ENCODE measurements around the gene C6orf47. TPM values are rescaled to one million over a fixed set of nuclear protein-coding genes. Genes with fewer than 3 reads are reported as not detected.
A peak's percentile ranks its signal among the peaks of the same experiment; 100 is the strongest.

C6orf47 gene
- total RNA-seq, 4 donors from 2014 or later: 22.2 to 34.9 (median 26.8) TPM

DNA sequence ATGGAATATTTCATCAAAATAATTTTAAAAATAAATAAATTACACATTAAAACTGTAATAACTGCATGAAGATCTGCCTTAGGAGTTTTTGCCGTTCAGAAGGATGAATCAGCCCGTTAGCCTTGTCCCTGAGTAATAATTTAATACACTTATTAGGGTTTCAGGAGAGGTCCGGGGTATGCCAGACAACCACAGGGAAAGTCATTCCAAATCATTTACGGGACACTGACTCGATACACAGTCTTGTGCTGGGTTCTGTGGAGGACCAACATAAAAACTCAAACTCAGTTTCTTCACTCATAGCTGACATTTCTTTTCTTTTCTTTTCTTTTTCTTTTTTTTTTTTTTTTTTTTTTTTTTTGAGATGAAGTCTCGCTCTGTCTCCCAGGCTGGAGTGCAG is 45.4 kb upstream of the C6orf47 start:
- no peak for DNase-seq

GRCh38 chr6:31702819-31703716 is 42.5 kb upstream of the C6orf47 start, which contains the start of gene ABHD16A:
Gene ABHD16A (minus strand): TSS chr6:31703324. CDS start chr6:31703281, 43 bp downstream.
- in situ Hi-C loops (cut with MboI; ENCODE audit: low sequenced_read_pairs in 4 of 4) (no loop called here), intact Hi-C loops (cut with DNase I; ENCODE audit: low total_unique reads) (loop anchor here (1.0 to 5.0 kb wide), 6 partner anchors 26 to 194 kb away; partner anchors contain the start of genes BAG6, DDAH2, EHMT2 and HSPA1B)
- H3K27ac ChIP-seq: peak within 1 kb of the TSS; percentile 91 to 98 (median 96)
- peaks cover 22 to 31% of the 10 kb centered on the region in 2 donors for H3K4me1 ChIP-seq
- TF ChIP-seq, protein P1, sequence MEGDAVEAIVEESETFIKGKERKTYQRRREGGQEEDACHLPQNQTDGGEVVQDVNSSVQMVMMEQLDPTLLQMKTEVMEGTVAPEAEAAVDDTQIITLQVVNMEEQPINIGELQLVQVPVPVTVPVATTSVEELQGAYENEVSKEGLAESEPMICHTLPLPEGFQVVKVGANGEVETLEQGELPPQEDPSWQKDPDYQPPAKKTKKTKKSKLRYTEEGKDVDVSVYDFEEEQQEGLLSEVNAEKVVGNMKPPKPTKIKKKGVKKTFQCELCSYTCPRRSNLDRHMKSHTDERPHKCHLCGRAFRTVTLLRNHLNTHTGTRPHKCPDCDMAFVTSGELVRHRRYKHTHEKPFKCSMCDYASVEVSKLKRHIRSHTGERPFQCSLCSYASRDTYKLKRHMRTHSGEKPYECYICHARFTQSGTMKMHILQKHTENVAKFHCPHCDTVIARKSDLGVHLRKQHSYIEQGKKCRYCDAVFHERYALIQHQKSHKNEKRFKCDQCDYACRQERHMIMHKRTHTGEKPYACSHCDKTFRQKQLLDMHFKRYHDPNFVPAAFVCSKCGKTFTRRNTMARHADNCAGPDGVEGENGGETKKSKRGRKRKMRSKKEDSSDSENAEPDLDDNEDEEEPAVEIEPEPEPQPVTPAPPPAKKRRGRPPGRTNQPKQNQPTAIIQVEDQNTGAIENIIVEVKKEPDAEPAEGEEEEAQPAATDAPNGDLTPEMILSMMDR (IDR thresholded peaks at IDR 0.05 in 4 of 5, conservative IDR thresholded peaks at IDR 0.05 in 1 of 5): peak in 2 of 5 experiments; percentile 5 to 20
- peak; percentile 99 for TF ChIP-seq POLR2A (IDR thresholded peaks at IDR 0.05)
- peak within 1 kb of the TSS; percentile 65 to 85 (median 83) for H3K4me3 ChIP-seq
- H3K9me3 ChIP-seq: no peaks in the 10 kb centered on the region
- H3K27me3 ChIP-seq: no peaks in the 10 kb centered on the region
- H3K36me3 ChIP-seq: peaks cover 0 to 12% of the 10 kb centered on the region in 2 donors
- DNase-seq (peak; percentile 99), ATAC-seq (peak; percentile 94 to 95)

More for the DNA sequence above, 45.4 kb upstream of the C6orf47 start:
- H3K36me3 ChIP-seq: no peaks in the 10 kb centered on the region
- H3K9me3 ChIP-seq: no peaks in the 10 kb centered on the region
- no peaks in the 10 kb centered on the region for H3K27me3 ChIP-seq
- in situ Hi-C loops (cut with MboI; ENCODE audit: low sequenced_read_pairs in 4 of 4) (no loop called here), intact Hi-C loops (cut with DNase I; ENCODE audit: low total_unique reads) (no loop called here)
- no peak for ATAC-seq
- TF ChIP-seq POLR2A (IDR thresholded peaks at IDR 0.05): no peak
- TF ChIP-seq, protein P1 (IDR thresholded peaks at IDR 0.05 in 4 of 5, conservative IDR thresholded peaks at IDR 0.05 in 1 of 5): no peak
- H3K4me3 ChIP-seq: no peak overlapping the region
- no peak overlapping the region for H3K27ac ChIP-seq
- H3K4me1 ChIP-seq: peaks cover 16 to 17% of the 10 kb centered on the region in 2 donors

DNA sequence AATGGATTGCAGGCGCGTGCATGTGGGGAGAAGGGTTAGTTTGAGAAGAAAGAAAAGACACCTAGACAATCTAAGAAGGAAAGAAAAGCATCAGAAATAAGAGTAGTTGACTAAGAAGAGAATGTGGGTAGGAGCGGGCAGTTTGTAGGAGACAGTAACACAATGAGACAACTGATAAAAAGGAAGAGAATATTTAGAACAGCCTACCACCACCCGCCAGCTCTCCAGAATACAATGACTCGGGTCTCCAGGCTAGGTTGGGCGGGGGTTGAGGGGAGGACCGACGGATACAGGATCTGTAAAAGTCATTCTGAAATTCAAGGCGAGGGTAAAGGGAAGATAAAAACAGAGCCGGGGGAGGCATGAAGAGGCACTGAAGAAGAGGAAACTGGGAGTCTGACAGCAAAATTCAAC is 41.8 kb upstream of the C6orf47 start:
- in situ Hi-C loops (cut with MboI; ENCODE audit: low sequenced_read_pairs in 4 of 4): no loop called here
- Histone ChIP-seq H3K27me3 (no peaks in the 10 kb centered on the region), H3K9me3 (no peaks in the 10 kb centered on the region), H3K4me3 (peak overlapping the region; percentile 65 to 85 (median 83)), H3K36me3 (peaks cover 0 to 12% of the 10 kb centered on the region in 2 donors), H3K27ac (peak overlapping the region; percentile 91 to 98 (median 96)), H3K4me1 (peaks cover 22 to 37% of the 10 kb centered on the region in 2 donors)
- DNase-seq: no peak
- no peak for TF ChIP-seq POLR2A (IDR thresholded peaks at IDR 0.05)
- TF ChIP-seq, protein P1 (IDR thresholded peaks at IDR 0.05 in 4 of 5, conservative IDR thresholded peaks at IDR 0.05 in 1 of 5): no peak
- intact Hi-C loops (cut with DNase I; ENCODE audit: low total_unique reads): loop anchor here (2.0 to 5.0 kb wide), 3 partner anchors 36 to 195 kb away; partner anchors contain the start of genes BAG6 and EHMT2
- ATAC-seq: no peak

DNA sequence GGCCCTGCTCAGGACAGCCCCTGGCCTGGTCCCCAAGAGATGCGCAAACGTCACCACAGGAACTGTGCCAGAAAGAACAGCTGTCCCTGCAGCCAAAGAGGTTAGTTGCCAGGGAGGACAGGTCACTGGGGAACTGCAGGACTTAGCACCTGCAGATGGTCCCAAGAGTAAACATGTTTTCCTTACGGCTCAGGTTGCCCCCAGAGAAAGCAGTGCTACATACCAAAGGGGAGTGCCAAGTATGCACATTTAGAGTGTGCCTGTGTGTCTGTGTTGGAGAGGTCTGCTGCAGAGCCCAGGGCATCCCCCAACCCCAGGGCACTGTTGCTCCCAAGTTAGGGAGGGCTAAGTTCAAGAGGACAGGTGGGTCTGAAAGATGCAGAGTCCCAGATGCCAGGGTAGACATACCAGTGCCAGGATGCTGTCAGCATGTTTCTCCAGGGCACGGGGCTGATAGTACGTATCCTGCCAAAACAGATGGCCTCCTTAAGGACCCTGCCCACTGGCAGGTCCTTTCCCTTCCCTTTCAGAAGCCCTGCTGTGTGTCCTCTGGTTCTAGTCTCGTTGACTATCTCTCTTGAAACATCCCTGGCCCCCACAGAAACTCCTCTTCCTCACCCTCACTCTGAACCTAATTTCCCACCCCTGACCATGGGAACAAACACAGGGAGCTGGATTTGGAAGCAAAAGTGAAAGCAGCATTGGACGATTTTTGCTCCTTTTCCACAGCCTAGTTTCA is 41.3 kb upstream of the C6orf47 start:
- TF ChIP-seq, protein P1 (IDR thresholded peaks at IDR 0.05 in 4 of 5, conservative IDR thresholded peaks at IDR 0.05 in 1 of 5): no peak
- TF ChIP-seq POLR2A (IDR thresholded peaks at IDR 0.05): no peak
- Histone ChIP-seq H3K27me3 (no peaks in the 10 kb centered on the region), H3K27ac (peak overlapping the region; percentile 91 to 98 (median 96)), H3K4me3 (peak overlapping the region; percentile 65 to 85 (median 83)), H3K4me1 (peaks cover 22 to 40% of the 10 kb centered on the region in 2 donors), H3K36me3 (peaks cover 0 to 16% of the 10 kb centered on the region in 2 donors), H3K9me3 (no peaks in the 10 kb centered on the region)
- ATAC-seq (peak; percentile 54 to 64), DNase-seq (peak; percentile 57 to 71)
- intact Hi-C loops (cut with DNase I; ENCODE audit: low total_unique reads): loop anchor here (2.0 to 5.0 kb wide), 3 partner anchors 37 to 195 kb away; partner anchors contain the start of genes BAG6 and EHMT2
- in situ Hi-C loops (cut with MboI; ENCODE audit: low sequenced_read_pairs in 4 of 4): no loop called here

All from gastrocnemius medialis (tissue), 4 donors.